Measurements from ENCODE around the gene LCN6.

Gene LCN6

DNA sequence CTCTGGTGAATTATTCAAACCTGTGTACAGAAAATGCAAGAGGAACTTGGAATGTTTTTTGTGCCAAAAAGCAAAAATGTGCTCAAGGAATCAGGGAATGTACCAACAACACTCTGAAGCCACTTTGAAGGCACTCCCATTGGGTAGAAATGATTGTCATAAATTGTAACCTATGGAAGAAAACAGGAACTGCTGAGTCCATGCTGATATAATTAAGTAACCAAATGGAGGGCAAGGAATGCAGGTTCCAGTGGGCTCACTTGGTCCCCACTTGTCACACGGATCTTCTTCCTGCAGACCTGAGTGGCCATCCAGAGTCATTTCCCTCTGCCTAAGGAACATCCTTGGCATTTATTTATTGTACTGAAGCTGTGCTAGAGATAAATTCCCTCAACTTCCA is 2.9 kb upstream of the LCN6 start:
- in situ Hi-C loops (cut with HindIII; ENCODE audit: low pct_unique_long_range_greater_than_20kb, low sequenced_read_pairs): no loop called here
- DNase-seq (ENCODE audit: low read depth in 1 of 2, low spot score in 1 of 2): no peak
- no peak for TF ChIP-seq JUND (IDR thresholded peaks at IDR 0.05; ENCODE audit: low read depth)

GRCh38 chr9:136750526-136750925 is 2.2 kb upstream of the LCN6 start:
- TF ChIP-seq JUND (IDR thresholded peaks at IDR 0.05; ENCODE audit: low read depth): no peak
- DNase-seq (ENCODE audit: low read depth in 1 of 2, low spot score in 1 of 2): no peak
- in situ Hi-C loops (cut with HindIII; ENCODE audit: low pct_unique_long_range_greater_than_20kb, low sequenced_read_pairs): no loop called here

DNA sequence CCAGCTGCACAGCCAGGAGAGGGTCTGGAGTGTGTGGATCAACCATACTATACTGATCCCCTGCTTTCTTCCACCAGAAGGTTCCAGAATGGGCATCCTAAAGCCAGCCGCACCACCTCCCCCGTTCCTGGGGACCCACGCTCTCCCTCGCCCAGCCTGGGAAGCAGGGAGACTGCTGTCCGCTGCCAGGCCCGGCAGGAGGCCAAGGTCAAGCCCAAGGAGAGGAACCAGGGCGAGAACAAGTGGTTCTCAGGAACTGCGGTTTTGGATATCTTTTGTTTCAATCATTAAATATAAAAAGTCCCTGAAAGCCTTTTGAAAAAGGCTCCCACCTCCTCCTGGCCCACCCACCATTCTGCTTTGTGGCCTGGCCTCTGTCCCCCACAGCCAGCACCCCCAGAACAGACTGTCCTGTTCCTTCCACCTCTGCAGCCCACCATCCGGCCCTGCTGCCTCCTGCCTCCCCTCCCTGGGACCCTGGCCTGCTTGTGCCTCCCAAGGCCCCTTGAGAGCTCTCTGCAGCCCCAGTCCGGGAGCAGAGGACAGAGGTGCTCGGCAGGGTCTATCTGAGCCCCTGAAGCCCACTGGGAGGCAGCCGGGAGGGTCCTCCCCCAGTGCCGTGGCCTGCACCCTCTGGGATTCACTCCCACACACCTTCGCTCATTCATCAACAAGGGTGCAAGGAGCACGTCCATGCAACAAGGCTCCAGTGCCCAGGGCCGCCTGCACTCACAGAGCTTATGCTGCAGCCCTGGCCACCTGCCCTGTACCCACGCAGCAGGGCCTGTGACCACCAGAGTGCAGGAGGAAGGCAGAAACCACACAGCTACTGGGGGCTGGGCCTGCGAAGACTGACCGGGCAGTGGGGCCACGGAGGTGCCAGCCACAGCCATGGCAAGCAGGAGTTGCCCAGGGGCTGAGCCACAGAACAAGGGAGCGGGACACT is 614 bp upstream of the LCN6 start:
- no peak for TF ChIP-seq JUND (IDR thresholded peaks at IDR 0.05; ENCODE audit: low read depth)
- in situ Hi-C loops (cut with HindIII; ENCODE audit: low pct_unique_long_range_greater_than_20kb, low sequenced_read_pairs): no loop called here
- no peak for DNase-seq (ENCODE audit: low read depth in 1 of 2, low spot score in 1 of 2)

DNA sequence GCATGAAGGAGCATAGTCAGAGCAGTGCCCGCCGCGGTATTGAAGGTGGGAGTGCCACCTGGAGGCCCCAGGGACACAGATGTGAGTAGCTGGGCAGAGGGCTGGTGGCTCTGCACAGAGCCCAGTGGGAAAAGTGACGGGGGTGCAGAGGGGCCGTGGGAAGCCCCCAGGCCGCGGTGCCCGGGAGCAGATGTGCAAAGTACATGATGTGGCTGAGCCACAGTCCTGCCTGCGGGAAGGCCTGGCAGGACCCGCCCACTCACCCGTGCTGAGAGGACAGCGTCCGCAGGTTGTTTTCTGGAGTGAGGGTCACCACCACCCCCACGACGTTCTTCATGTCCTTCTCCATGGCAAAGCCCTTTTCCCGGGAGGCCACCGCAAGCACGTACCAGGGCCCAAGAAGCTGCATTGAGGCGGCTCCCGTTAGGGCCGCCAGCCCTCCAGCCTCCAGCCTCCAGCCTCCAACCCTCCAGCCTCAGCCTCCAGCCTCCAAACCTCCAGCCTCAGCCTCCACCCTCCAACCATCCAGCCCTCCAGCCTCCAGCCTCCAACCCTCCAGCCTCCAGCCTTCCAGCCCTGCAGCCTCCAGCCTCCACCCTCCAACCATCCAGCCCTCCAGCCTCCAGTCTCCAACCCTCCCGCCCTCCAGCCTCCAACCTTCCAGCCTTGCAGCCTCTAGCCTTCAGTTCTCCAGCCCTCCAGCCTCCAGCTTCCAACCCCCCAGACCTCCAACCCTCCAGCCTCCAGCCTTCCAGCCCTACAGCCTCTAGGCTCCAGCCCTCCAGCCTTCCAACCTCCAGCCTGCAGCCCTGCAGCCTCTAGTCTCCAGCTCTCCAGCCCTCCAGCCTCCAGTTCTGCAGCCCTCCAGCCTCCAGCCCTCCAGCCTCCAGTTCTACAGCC is 914 bp downstream of the LCN6 start:
- in situ Hi-C loops (cut with HindIII; ENCODE audit: low pct_unique_long_range_greater_than_20kb, low sequenced_read_pairs): no loop called here
- no peak for DNase-seq (ENCODE audit: low read depth in 1 of 2, low spot score in 1 of 2)
- TF ChIP-seq JUND (IDR thresholded peaks at IDR 0.05; ENCODE audit: low read depth): no peak

- TF ChIP-seq JUND (IDR thresholded peaks at IDR 0.05; ENCODE audit: low read depth): no peak
- in situ Hi-C loops (cut with HindIII; ENCODE audit: low pct_unique_long_range_greater_than_20kb, low sequenced_read_pairs): no loop called here
- DNase-seq (ENCODE audit: low read depth in 1 of 2, low spot score in 1 of 2): no peak
Observed at GRCh38 chr9:136746621-136747020, 1.7 kb downstream of the LCN6 start.

GRCh38 chr9:136746155-136746490 is 2.2 kb downstream of the LCN6 start:
- no peak for TF ChIP-seq JUND (IDR thresholded peaks at IDR 0.05; ENCODE audit: low read depth)
- in situ Hi-C loops (cut with HindIII; ENCODE audit: low pct_unique_long_range_greater_than_20kb, low sequenced_read_pairs): no loop called here
- DNase-seq (ENCODE audit: low read depth in 1 of 2, low spot score in 1 of 2): no peak

- no peak for DNase-seq (ENCODE audit: low read depth in 1 of 2, low spot score in 1 of 2)
- TF ChIP-seq JUND (IDR thresholded peaks at IDR 0.05; ENCODE audit: low read depth): no peak
- in situ Hi-C loops (cut with HindIII; ENCODE audit: low pct_unique_long_range_greater_than_20kb, low sequenced_read_pairs): no loop called here
Observed at GRCh38 chr9:136745389-136746154, 2.8 kb downstream of the LCN6 start.

DNA sequence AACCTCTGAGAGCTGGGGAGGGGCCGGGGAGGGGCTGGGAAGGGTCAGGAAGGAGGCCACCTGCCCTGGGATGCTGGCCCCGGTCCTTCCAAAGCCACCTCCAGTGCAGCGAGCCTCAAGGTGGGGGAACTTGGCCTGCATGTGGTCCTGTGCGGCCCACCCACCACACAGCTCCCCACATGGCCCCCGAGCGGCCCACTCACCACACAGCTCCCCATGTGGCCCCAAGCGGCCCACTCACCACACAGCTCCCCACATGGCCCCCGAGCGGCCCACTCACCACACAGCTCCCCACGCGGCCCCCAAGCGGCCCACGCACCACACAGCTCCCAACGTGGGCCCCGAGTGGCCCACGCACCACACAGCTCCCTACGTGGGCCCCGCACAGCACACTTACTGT is 3.6 kb downstream of the LCN6 start:
- in situ Hi-C loops (cut with HindIII; ENCODE audit: low pct_unique_long_range_greater_than_20kb, low sequenced_read_pairs): no loop called here
- no peak for TF ChIP-seq JUND (IDR thresholded peaks at IDR 0.05; ENCODE audit: low read depth)
- DNase-seq (ENCODE audit: low read depth in 1 of 2, low spot score in 1 of 2): no peak

- DNase-seq (ENCODE audit: low read depth in 1 of 2, low spot score in 1 of 2): no peak
- TF ChIP-seq JUND (IDR thresholded peaks at IDR 0.05; ENCODE audit: low read depth): no peak
- in situ Hi-C loops (cut with HindIII; ENCODE audit: low pct_unique_long_range_greater_than_20kb, low sequenced_read_pairs): no loop called here
Observed at GRCh38 chr9:136743639-136744211, 4.6 kb downstream of the LCN6 start.

GRCh38 chr9:136742591-136743391 is 5.5 kb downstream of the LCN6 start, which contains the start of gene LCN10:
Gene LCN10, minus strand, starts transcription at chr9:136742940. Its CDS starts 37 bp downstream, at chr9:136742903.
- TF ChIP-seq JUND (IDR thresholded peaks at IDR 0.05; ENCODE audit: low read depth): no peak
- no peak for DNase-seq (ENCODE audit: low read depth in 1 of 2, low spot score in 1 of 2)
- in situ Hi-C loops (cut with HindIII; ENCODE audit: low pct_unique_long_range_greater_than_20kb, low sequenced_read_pairs): no loop called here

DNA sequence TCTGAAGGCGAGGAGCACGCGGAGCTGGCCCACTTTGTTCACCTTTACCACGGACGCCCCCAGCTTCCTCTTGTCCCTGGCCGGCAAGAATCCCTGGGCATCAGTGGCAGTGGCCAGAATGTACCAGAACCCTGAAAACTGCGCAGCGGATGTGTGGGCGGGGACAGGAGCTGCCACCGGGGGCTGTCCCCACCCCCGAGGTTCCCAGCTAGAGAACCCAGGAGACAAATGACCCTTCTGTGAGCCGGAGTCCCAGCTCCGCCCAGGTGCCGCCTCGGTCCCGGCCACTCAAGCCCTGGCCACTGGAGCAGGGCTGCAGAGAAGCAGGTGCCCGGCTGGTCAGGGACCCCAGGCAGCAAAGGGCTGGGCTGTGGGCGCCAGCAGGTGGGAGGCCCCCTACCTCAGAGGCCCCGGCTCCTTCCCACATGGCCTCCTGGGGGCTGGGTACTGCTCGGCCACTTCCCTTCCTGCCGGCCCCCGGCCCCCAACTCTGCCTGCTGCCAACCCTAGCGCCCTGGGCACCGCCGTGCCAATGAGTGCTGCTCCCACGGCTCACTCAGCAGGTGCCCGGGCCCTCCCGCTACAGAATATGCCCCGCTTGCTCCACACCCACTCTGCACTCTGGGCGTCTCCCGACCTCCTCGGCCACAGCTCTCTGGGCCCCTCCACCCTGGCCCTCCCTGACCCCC is 6.3 kb downstream of the LCN6 start:
- DNase-seq (ENCODE audit: low read depth in 1 of 2, low spot score in 1 of 2): no peak
- in situ Hi-C loops (cut with HindIII; ENCODE audit: low pct_unique_long_range_greater_than_20kb, low sequenced_read_pairs): no loop called here
- TF ChIP-seq JUND (IDR thresholded peaks at IDR 0.05; ENCODE audit: low read depth): no peak

Data from T47D (cell line).